GM12878 (cell line): ENCODE measurements around the gene MYBPC2. TPM values are rescaled to one million over a fixed set of nuclear protein-coding genes. Genes with fewer than 3 reads are reported as not detected.

ENCODE experiments used
- ATAC-seq: fragments of 200-7000 bp; cut with Tn5 transposase; 3 replicates; pipeline ENCODE4 v1.9.1; 2020; ENCODE audit warnings: mild to moderate bottlenecking, moderate library complexity
- BruUV-seq: library from RNA; stranded (reverse); fragments of 400-500 nt; replicated peaks from 2 replicates; lab custom pipeline; 2021; lab: Mats Ljungman, UMichigan
- CTCF ChIA-PET: fragments of 300-600 bp; sonication (Branson Sonifier 250); formaldehyde crosslinking; extraction: SDS; loops from one replicate; lab custom pipeline; 2021; ENCODE audit warnings: inconsistent platforms; lab: Yijun Ruan, JAX
- POLR2A ChIA-PET: fragments of 350-600 bp; formaldehyde crosslinking; extraction: SDS; loops from one replicate; lab custom pipeline; 2021; ENCODE audit warnings: inconsistent platforms; lab: Charles Lee
- RAD21 ChIA-PET: fragments of 300-600 bp; sonication (Branson Sonifier 250); formaldehyde crosslinking; loops from one replicate; lab custom pipeline; 2023; ENCODE audit warnings: antibody characterized with exemption; ENCODE audit not compliant: unreplicated experiment; lab: Charles Lee
- SMC1A ChIA-PET: fragments of 300-600 bp; sonication (Branson Sonifier 250); formaldehyde crosslinking; loops from one replicate; lab custom pipeline; 2023; ENCODE audit not compliant: unreplicated experiment, uncharacterized antibody; lab: Charles Lee
- DNase-seq: peaks from one replicate; pipeline ENCODE4 v3.0.0-alpha.2; 2011; ENCODE audit warnings: low read depth, low spot score
- FAIRE-seq: peaks from 3 replicates; lab custom pipeline; 2011; peaks lifted over from hg19 to GRCh38; lab: Jason Lieb, UNC
- H2AFZ ChIP-seq: 2 replicates; pipeline ENCODE4 v1.6.0; 2011; ENCODE audit warnings: low read depth, low read length, control low read depth; ENCODE audit not compliant: control insufficient read depth
- H3K27ac ChIP-seq: 2 replicates; pipeline ENCODE4 v1.5.1; 2011; ENCODE audit warnings: control low read depth; ENCODE audit not compliant: control insufficient read depth, insufficient read depth
- H3K27me3 ChIP-seq, 2 experiments: replicated peaks in 1 of 2; 2 replicates each; pipeline versions ENCODE4 v1.6.0 to v1.6.1; 2011; ENCODE audit warnings: low read length in 1 of 2; ENCODE audit not compliant: control insufficient read depth in 2 of 2, insufficient read depth in 2 of 2
- H3K36me3 ChIP-seq, 2 experiments: 2 replicates each; pipeline ENCODE4 v1.5.1; 2011; ENCODE audit warnings: low read length in 1 of 2; ENCODE audit not compliant: control insufficient read depth in 2 of 2, insufficient read depth in 2 of 2
- H3K4me1 ChIP-seq: 2 replicates; pipeline ENCODE4 v1.6.1; 2011; ENCODE audit warnings: mild to moderate bottlenecking, low read length, moderate library complexity, mixed read lengths; ENCODE audit not compliant: control insufficient read depth, insufficient read depth
- H3K4me2 ChIP-seq: 2 replicates; pipeline ENCODE4 v1.6.0; 2011; ENCODE audit warnings: control low read depth; ENCODE audit not compliant: control insufficient read depth, insufficient read depth
- H3K4me3 ChIP-seq: fragments of 200-600 bp; sonication (generic); 2 replicates; pipeline ENCODE4 v1.5.1; 2016
- H3K79me2 ChIP-seq: 2 replicates; pipeline ENCODE4 v1.6.0; 2011; ENCODE audit warnings: low read length; ENCODE audit not compliant: control insufficient read depth, insufficient read depth
- H3K9ac ChIP-seq: 2 replicates; pipeline ENCODE4 v1.8.0; 2011; ENCODE audit warnings: low read length, control low read depth, mixed read lengths; ENCODE audit not compliant: control insufficient read depth, insufficient read depth
- H3K9me3 ChIP-seq: replicated peaks from 3 replicates; pipeline ENCODE4 v1.5.1; 2011; ENCODE audit warnings: mild to moderate bottlenecking, low read length; ENCODE audit not compliant: control insufficient read depth, insufficient read depth
- H4K20me1 ChIP-seq: 2 replicates; pipeline ENCODE4 v1.6.0; 2011; ENCODE audit not compliant: control insufficient read depth, insufficient read depth
- ATF2 ChIP-seq: IDR thresholded peaks from 2 replicates; pipeline ENCODE4 v1.6.1; 2012; ENCODE audit warnings: low read length, inconsistent platforms
- BCL11A ChIP-seq: IDR thresholded peaks from 2 replicates; pipeline ENCODE4 v1.6.1; 2011; ENCODE audit warnings: low read depth, low read length
- BRCA1 ChIP-seq: IDR thresholded peaks from 2 replicates; pipeline ENCODE4 v1.6.1; 2011; ENCODE audit warnings: low read depth, low read length, improper control_type of control experiment
- NFIC ChIP-seq: IDR thresholded peaks from 2 replicates; pipeline ENCODE4 v1.6.1; 2012; ENCODE audit warnings: low read depth, mild to moderate bottlenecking, inconsistent platforms, low read length, moderate library complexity
- PAX8 ChIP-seq: fragments of 450-650 bp; IDR thresholded peaks from 2 replicates; pipeline ENCODE4 v1.6.1; 2017; ENCODE audit warnings: mild to moderate bottlenecking, moderate library complexity
- RB1 ChIP-seq: fragments of 450-650 bp; formaldehyde crosslinking; IDR thresholded peaks from 2 replicates; pipeline ENCODE4 v1.6.1; 2017; ENCODE audit warnings: mild to moderate bottlenecking, borderline replicate concordance
- RELB ChIP-seq: fragments of 450-650 bp; IDR thresholded peaks from 2 replicates; pipeline ENCODE4 v1.6.1; 2017; ENCODE audit warnings: low read depth, mild to moderate bottlenecking, moderate library complexity
- SUPT20H ChIP-seq: IDR thresholded peaks from 2 replicates; pipeline ENCODE4 v1.6.1; 2011; ENCODE audit warnings: low read depth, mild to moderate bottlenecking, low read length, moderate library complexity, borderline replicate concordance; ENCODE audit not compliant: control insufficient read depth
- SUZ12 ChIP-seq: fragments of 200-600 bp; sonication (generic); IDR thresholded peaks from one replicate; pipeline ENCODE4 v1.6.1; 2018; ENCODE audit warnings: antibody characterized with exemption, mild to moderate bottlenecking; ENCODE audit not compliant: unreplicated experiment
- WGBS: methylation state at CpG from one replicate; pipeline ENCODE4 v1.1.6; 2016; ENCODE audit warnings: low lambda C conversion rate; ENCODE audit not compliant: insufficient replicate concordance, insufficient coverage; ENCODE audit errors: missing lambda C conversion rate; 5-methylcytosine and 5-hydroxymethylcytosine counted together
- in situ Hi-C: fragments of 300-500 bp; cut with MboI; formaldehyde crosslinking; loops from 9 replicates; pipeline ENCODE4 v1.14.3; 2018; ENCODE audit warnings: mixed read lengths
- intact Hi-C: fragments of 100-400 bp; cut with micrococcal nuclease; formaldehyde crosslinking; loops from one replicate; pipeline ENCODE4 v1.14.2; 2022; ENCODE audit not compliant: unreplicated experiment
- polyA plus RNA-seq, 11 experiments: library from polyadenylated mRNA; depleted of rRNA in 4 of 11; unstranded in 6 of 11; stranded (reverse) in 5 of 11; fragments of >200 nt; fragmentation: Nextera tagmentation in 4 of 11; fragmentation: Illumina TruSeq in 1 of 11; extraction: Ambion mirVana in 4 of 11; extraction: Trizol in 1 of 11; gene quantifications; 1 replicate in 1 of 11; 2 replicates in 10 of 11; pipeline versions ENCODE4 v1.2.1 to v1.2.3, GENCODE V29; 2011 to 2016; ENCODE audit warnings: inconsistent platforms in 2 of 11, missing spikeins in 2 of 11, low read depth in 1 of 11
- total RNA-seq, 4 experiments: library from RNA; depleted of rRNA in 3 of 4; stranded (reverse); fragments of >200 nt in 3 of 4; fragmentation: Illumina TruSeq in 1 of 4; extraction: Trizol in 1 of 4; gene quantifications; 2 replicates each; pipeline versions ENCODE4 v1.2.1 to v1.2.3, GENCODE V29; 2013 to 2021
- TF ChIP-seq, protein P1 (sequence below): IDR thresholded peaks from 2 replicates; pipeline ENCODE4 v1.6.1; 2012; ENCODE audit warnings: low read depth, low read length, improper control_type of control experiment
- TF ChIP-seq, protein P2 (sequence below): IDR thresholded peaks from 2 replicates; pipeline ENCODE4 v1.6.1; 2012; ENCODE audit warnings: mild to moderate bottlenecking, low read depth, low read length
- TF ChIP-seq, protein P3 (sequence below): IDR thresholded peaks from 2 replicates; pipeline ENCODE4 v1.6.1; 2012; ENCODE audit warnings: low read depth, low read length, improper control_type of control experiment

MYBPC2 gene
- total and polyA plus RNA-seq, 10 of the 15 experiments (the other 5 are each of a cell fraction or from before 2014, with no cell fraction given): 0.09 to 2.6 (median 0.61) TPM

GRCh38 chr19:50510121-50510670 is 77.5 kb downstream of the MYBPC2 start:
- 85% methylated on average over 18 of the region's 26 CpGs for WGBS
- peak overlapping the region; percentile 80 for H3K9ac ChIP-seq
- H3K36me3 ChIP-seq: no peaks in the 10 kb centered on the region
- no peak overlapping the region for H2AFZ ChIP-seq
- ChIA-PET POLR2A (interaction anchor here (0.6 kb wide), 1 partner anchor 189 kb away, joined by 5 read pairs; no protein-coding TSS in a partner anchor), RAD21 (no interaction called here), CTCF (interaction anchor here (1.2 to 2.4 kb wide), 2 partner anchors 27 to 49 kb away, joined by 4 to 10 read pairs; no protein-coding TSS in a partner anchor), SMC1A (no interaction called here)
- DNase-seq: no peak
- in situ Hi-C loops (no loop called here), intact Hi-C loops (no loop called here)
- BruUV-seq: no TSS peak
- no peak for FAIRE-seq
- no peaks in the 10 kb centered on the region for H4K20me1 ChIP-seq
- peak overlapping the region; percentile 74; the same call in 1 of the 2 replicates for H3K4me3 ChIP-seq
- H3K79me2 ChIP-seq: no peaks in the 10 kb centered on the region
- ATAC-seq: no peak
- no peak for TF ChIP-seq NFIC
- TF ChIP-seq RB1: no peak
- no peak for TF ChIP-seq RELB
- no peak for TF ChIP-seq SUZ12
- TF ChIP-seq PAX8: no peak
- TF ChIP-seq, protein P1, sequence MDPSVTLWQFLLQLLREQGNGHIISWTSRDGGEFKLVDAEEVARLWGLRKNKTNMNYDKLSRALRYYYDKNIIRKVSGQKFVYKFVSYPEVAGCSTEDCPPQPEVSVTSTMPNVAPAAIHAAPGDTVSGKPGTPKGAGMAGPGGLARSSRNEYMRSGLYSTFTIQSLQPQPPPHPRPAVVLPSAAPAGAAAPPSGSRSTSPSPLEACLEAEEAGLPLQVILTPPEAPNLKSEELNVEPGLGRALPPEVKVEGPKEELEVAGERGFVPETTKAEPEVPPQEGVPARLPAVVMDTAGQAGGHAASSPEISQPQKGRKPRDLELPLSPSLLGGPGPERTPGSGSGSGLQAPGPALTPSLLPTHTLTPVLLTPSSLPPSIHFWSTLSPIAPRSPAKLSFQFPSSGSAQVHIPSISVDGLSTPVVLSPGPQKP: no peak
- TF ChIP-seq BCL11A: no peak
- no peak for TF ChIP-seq ATF2
- TF ChIP-seq, protein P2, sequence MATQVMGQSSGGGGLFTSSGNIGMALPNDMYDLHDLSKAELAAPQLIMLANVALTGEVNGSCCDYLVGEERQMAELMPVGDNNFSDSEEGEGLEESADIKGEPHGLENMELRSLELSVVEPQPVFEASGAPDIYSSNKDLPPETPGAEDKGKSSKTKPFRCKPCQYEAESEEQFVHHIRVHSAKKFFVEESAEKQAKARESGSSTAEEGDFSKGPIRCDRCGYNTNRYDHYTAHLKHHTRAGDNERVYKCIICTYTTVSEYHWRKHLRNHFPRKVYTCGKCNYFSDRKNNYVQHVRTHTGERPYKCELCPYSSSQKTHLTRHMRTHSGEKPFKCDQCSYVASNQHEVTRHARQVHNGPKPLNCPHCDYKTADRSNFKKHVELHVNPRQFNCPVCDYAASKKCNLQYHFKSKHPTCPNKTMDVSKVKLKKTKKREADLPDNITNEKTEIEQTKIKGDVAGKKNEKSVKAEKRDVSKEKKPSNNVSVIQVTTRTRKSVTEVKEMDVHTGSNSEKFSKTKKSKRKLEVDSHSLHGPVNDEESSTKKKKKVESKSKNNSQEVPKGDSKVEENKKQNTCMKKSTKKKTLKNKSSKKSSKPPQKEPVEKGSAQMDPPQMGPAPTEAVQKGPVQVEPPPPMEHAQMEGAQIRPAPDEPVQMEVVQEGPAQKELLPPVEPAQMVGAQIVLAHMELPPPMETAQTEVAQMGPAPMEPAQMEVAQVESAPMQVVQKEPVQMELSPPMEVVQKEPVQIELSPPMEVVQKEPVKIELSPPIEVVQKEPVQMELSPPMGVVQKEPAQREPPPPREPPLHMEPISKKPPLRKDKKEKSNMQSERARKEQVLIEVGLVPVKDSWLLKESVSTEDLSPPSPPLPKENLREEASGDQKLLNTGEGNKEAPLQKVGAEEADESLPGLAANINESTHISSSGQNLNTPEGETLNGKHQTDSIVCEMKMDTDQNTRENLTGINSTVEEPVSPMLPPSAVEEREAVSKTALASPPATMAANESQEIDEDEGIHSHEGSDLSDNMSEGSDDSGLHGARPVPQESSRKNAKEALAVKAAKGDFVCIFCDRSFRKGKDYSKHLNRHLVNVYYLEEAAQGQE: no peak
- no peak for TF ChIP-seq BRCA1
- TF ChIP-seq, protein P3, sequence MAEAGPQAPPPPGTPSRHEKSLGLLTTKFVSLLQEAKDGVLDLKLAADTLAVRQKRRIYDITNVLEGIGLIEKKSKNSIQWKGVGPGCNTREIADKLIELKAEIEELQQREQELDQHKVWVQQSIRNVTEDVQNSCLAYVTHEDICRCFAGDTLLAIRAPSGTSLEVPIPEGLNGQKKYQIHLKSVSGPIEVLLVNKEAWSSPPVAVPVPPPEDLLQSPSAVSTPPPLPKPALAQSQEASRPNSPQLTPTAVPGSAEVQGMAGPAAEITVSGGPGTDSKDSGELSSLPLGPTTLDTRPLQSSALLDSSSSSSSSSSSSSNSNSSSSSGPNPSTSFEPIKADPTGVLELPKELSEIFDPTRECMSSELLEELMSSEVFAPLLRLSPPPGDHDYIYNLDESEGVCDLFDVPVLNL: no peak
- TF ChIP-seq SUPT20H: no peak
- no peak overlapping the region for H3K27ac ChIP-seq
- H3K27me3 ChIP-seq: no peaks in the 10 kb centered on the region
- H3K4me1 ChIP-seq: peaks cover 3% of the 10 kb centered on the region; the same call in 1 of the 2 replicates
- H3K9me3 ChIP-seq: no peaks in the 10 kb centered on the region
- peak overlapping the region; percentile 99 for H3K4me2 ChIP-seq
